Psoas muscle (tissue), 8 donors: ENCODE measurements around the gene C4B. TPM values are rescaled to one million over a fixed set of nuclear protein-coding genes. Genes with fewer than 3 reads are reported as not detected.
"Not testable (repeated sequence)": the region's sequence is repeated elsewhere in the genome, so short reads cannot be mapped to it uniquely, and the experiment has no call there.

Experiments used
- ATAC-seq, 4 donors: fragments of 200-7000 bp; cut with Tn5 transposase; one replicate each; pipeline ENCODE4 v1.9.1; 2020; ENCODE audit warnings: moderate library complexity in 3 of 4, mild to moderate bottlenecking in 2 of 4
- DNase-seq, 2 donors: peaks; one replicate each; pipeline ENCODE4 v3.0.0-alpha.2; 2020
- H3K27ac ChIP-seq: fragments of 200-600 bp; one replicate; pipeline ENCODE4 v1.8.0; 2022
- H3K27me3 ChIP-seq, 3 donors: fragments of 200-600 bp in 1 of 3; one replicate each; pipeline versions ENCODE4 v1.6.1 to v1.8.0; 2013 to 2022; ENCODE audit warnings: low read length in 2 of 3, mild to moderate bottlenecking in 2 of 3, moderate library complexity in 1 of 3; ENCODE audit not compliant: insufficient read depth in 3 of 3
- H3K36me3 ChIP-seq, 2 donors: fragments of 200-600 bp in 1 of 2; one replicate each; pipeline versions ENCODE4 v1.6.1 to v1.8.0; 2013 to 2022; ENCODE audit warnings: low read depth in 1 of 2, mild to moderate bottlenecking in 1 of 2, moderate library complexity in 1 of 2; ENCODE audit not compliant: insufficient read depth in 1 of 2
- H3K4me1 ChIP-seq: fragments of 200-600 bp; one replicate; pipeline ENCODE4 v1.8.0; 2022
- H3K4me3 ChIP-seq: fragments of 200-600 bp; one replicate; pipeline ENCODE4 v1.8.0; 2022; ENCODE audit warnings: mild to moderate bottlenecking
- H3K9me3 ChIP-seq: fragments of 200-600 bp; one replicate; pipeline ENCODE4 v1.8.0; 2022
- WGBS, 3 donors: extraction: QIAGEN DNeasy Blood & Tissue Kit; methylation state at CpG; one replicate each; pipeline versions ENCODE4 v1.1.6 to v1.1.7; 2013; 5-methylcytosine and 5-hydroxymethylcytosine counted together
- intact Hi-C, 2 donors: fragments of 100-400 bp; cut with DNase I; formaldehyde crosslinking; loops; one replicate each; pipeline versions ENCODE4 v1.11.0 to v1.14.2; 2022
- polyA plus RNA-seq, 3 donors: library from polyadenylated mRNA; stranded (reverse); fragments of 200-250 nt; gene quantifications; one replicate each; pipeline ENCODE4 v1.2.3, GENCODE V29; 2013
- total RNA-seq, 4 donors: library from RNA; stranded (reverse); fragmentation: NEBNext Ultra II Directional in 2 of 4; extraction: Animal tissue kit (Norgen Biotek cat#: 25700) in 2 of 4; gene quantifications; one replicate each; pipeline versions ENCODE4 v1.2.1 to v1.2.4, GENCODE V29; 2021 to 2023
- donor health status: healthy with polysubstance abuse.
- donor health status: DM: no; HTN: no; CAD: no; lungs with moderate emphysema.
- donor health status: Bipolar disorder and iron deficiency.
- donor health status: healthy.
- donor health status: DM: yes; HTN: yes; CAD: no.
- donor health status: DM: no; HTN: no; CAD: no.
- donor health status: DM: no; HTN: no; CAD: no.
- donor health status: DM: yes; HTN: yes; CAD: no.

C4B gene
- total and polyA plus RNA-seq, 7 donors = 2.6 to 12.6 (median 5.6) TPM

GRCh38 chr6:31996385-31996784 lies 18.2 kb upstream of the C4B start:
- intact Hi-C loops, H3K4me3 ChIP-seq, ATAC-seq, H3K36me3 ChIP-seq, H3K27ac ChIP-seq, H3K4me1 ChIP-seq, H3K27me3 ChIP-seq, H3K9me3 ChIP-seq: not testable (repeated sequence)
- WGBS, 3 donors = 92 to 94% (median 94%) methylated on average over 5 to 6 of the region's 6 CpGs
- DNase-seq = peak in 1 of 2 donors; percentile 40

- intact Hi-C loops, H3K27ac ChIP-seq, H3K9me3 ChIP-seq, H3K36me3 ChIP-seq, H3K27me3 ChIP-seq, H3K4me3 ChIP-seq, H3K4me1 ChIP-seq, DNase-seq: not testable (repeated sequence)
- peak in 1 of 4 donors; percentile 11 for ATAC-seq
- WGBS, 3 donors = no CpG with 5 or more reads among the region's 15 CpGs
These were observed 11.9 kb upstream of the C4B start for GRCh38 chr6:32002546-32003268.

GRCh38 chr6:32003301-32003700 lies 11.3 kb upstream of the C4B start:
- no CpG with 5 or more reads among the region's 7 CpGs for WGBS, 3 donors
- H3K27ac ChIP-seq, H3K36me3 ChIP-seq, H3K4me3 ChIP-seq, H3K27me3 ChIP-seq, ATAC-seq, H3K4me1 ChIP-seq, DNase-seq, H3K9me3 ChIP-seq, intact Hi-C loops: not testable (repeated sequence)

GRCh38 chr6:32004393-32004792 lies 10.2 kb upstream of the C4B start:
- peak; percentile 1 to 24 for DNase-seq
- 71 to 74% (median 72%) methylated on average over 3 to 4 of the region's 4 CpGs for WGBS, 3 donors
- H3K9me3 ChIP-seq, H3K4me3 ChIP-seq, H3K36me3 ChIP-seq, H3K27ac ChIP-seq, ATAC-seq, H3K4me1 ChIP-seq, intact Hi-C loops, H3K27me3 ChIP-seq: not testable (repeated sequence)

- ATAC-seq, intact Hi-C loops, H3K4me3 ChIP-seq, H3K27ac ChIP-seq, H3K27me3 ChIP-seq, H3K36me3 ChIP-seq, H3K9me3 ChIP-seq, H3K4me1 ChIP-seq: not testable (repeated sequence)
- 62 to 67% (median 66%) methylated on average over 9 of the region's 13 CpGs for WGBS, 3 donors
- peak in 1 of 2 donors; percentile 12 for DNase-seq
These were observed 9.6 kb upstream of the C4B start for GRCh38 chr6:32004864-32005537.

GRCh38 chr6:32005538-32005880 lies 9.1 kb upstream of the C4B start:
- ATAC-seq, H3K27ac ChIP-seq, H3K4me3 ChIP-seq, H3K27me3 ChIP-seq, H3K36me3 ChIP-seq, H3K9me3 ChIP-seq, intact Hi-C loops, H3K4me1 ChIP-seq: not testable (repeated sequence)
- peak; percentile 15 to 42 for DNase-seq
- 50 to 68% (median 63%) methylated on average over 3 to 8 of the region's 9 CpGs for WGBS, 3 donors

- WGBS, 3 donors = 64 to 69% (median 67%) methylated on average over 8 of the region's 8 CpGs
- ATAC-seq, H3K4me3 ChIP-seq, H3K4me1 ChIP-seq, H3K9me3 ChIP-seq, intact Hi-C loops, H3K36me3 ChIP-seq, H3K27ac ChIP-seq, H3K27me3 ChIP-seq: not testable (repeated sequence)
- DNase-seq = peak in 1 of 2 donors; percentile 10
These were observed 8.5 kb upstream of the C4B start for GRCh38 chr6:32005991-32006529.

- H3K27me3 ChIP-seq, H3K9me3 ChIP-seq, H3K4me1 ChIP-seq, H3K4me3 ChIP-seq, H3K27ac ChIP-seq, intact Hi-C loops, H3K36me3 ChIP-seq: not testable (repeated sequence)
- peak in 1 of 4 donors; percentile 29 for ATAC-seq
- 68 to 72% (median 70%) methylated on average over 7 to 12 of the region's 12 CpGs for WGBS, 3 donors
- DNase-seq = peak in 1 of 2 donors; percentile 24
These were observed 7.5 kb upstream of the C4B start for GRCh38 chr6:32007086-32007485.

- H3K27ac ChIP-seq, H3K36me3 ChIP-seq, H3K4me1 ChIP-seq, DNase-seq, H3K4me3 ChIP-seq, H3K27me3 ChIP-seq, ATAC-seq, H3K9me3 ChIP-seq, intact Hi-C loops: not testable (repeated sequence)
- no CpG with 5 or more reads among the region's 24 CpGs for WGBS, 3 donors
These were observed 6.6 kb upstream of the C4B start for GRCh38 chr6:32008037-32008436.

GRCh38 chr6:32008616-32009015 lies 6.0 kb upstream of the C4B start:
- DNase-seq, intact Hi-C loops, H3K4me1 ChIP-seq, H3K27me3 ChIP-seq, ATAC-seq, H3K27ac ChIP-seq, H3K36me3 ChIP-seq, H3K4me3 ChIP-seq, H3K9me3 ChIP-seq: not testable (repeated sequence)
- WGBS, 3 donors = 10 to 37% (median 16%) methylated on average over 6 to 7 of the region's 12 CpGs

GRCh38 chr6:32009537-32009936 lies 5.1 kb upstream of the C4B start:
- H3K27ac ChIP-seq, ATAC-seq, H3K27me3 ChIP-seq, H3K4me3 ChIP-seq, H3K4me1 ChIP-seq, H3K9me3 ChIP-seq, intact Hi-C loops, H3K36me3 ChIP-seq: not testable (repeated sequence)
- peak in 1 of 2 donors; percentile 3 for DNase-seq
- WGBS, 3 donors = 71 to 88% (median 75%) methylated on average over 1 to 11 of the region's 12 CpGs
